WERI-Rb-1 (cell line): Measurements from ENCODE around the gene CA9.

Experiments
- DNase-seq: peaks from one replicate; pipeline ENCODE4 v3.0.0-alpha.2; 2020
- H3K27ac ChIP-seq: fragments of 250-450 bp; sonication (Bioruptor Pico); 2 replicates; pipeline ENCODE4 v1.5.1; 2020; ENCODE audit warnings: mild to moderate bottlenecking, moderate library complexity
- H3K27me3 ChIP-seq: fragments of 250-450 bp; sonication (Bioruptor Pico); 2 replicates; pipeline ENCODE4 v1.5.1; 2021; ENCODE audit warnings: mild to moderate bottlenecking, low read depth, moderate library complexity; ENCODE audit not compliant: insufficient read depth, severe bottlenecking
- H3K36me3 ChIP-seq: fragments of 250-450 bp; sonication (Bioruptor Pico); 2 replicates; pipeline ENCODE4 v1.5.1; 2020; ENCODE audit warnings: mild to moderate bottlenecking, moderate library complexity
- H3K4me3 ChIP-seq: 2 replicates; pipeline ENCODE4 v1.5.1; 2011; ENCODE audit warnings: low read depth, mild to moderate bottlenecking, control low read depth, low read length
- H3K9me3 ChIP-seq: fragments of 250-450 bp; sonication (Bioruptor Pico); 2 replicates; pipeline ENCODE4 v1.5.1; 2021; ENCODE audit warnings: mild to moderate bottlenecking, moderate library complexity; ENCODE audit not compliant: severe bottlenecking
- TF ChIP-seq, protein P1 (sequence below): IDR thresholded peaks from 2 replicates; pipeline ENCODE4 v1.5.1; 2011; ENCODE audit warnings: low read depth, mild to moderate bottlenecking, control low read depth, inconsistent platforms, low read length

The CA9 gene

DNA sequence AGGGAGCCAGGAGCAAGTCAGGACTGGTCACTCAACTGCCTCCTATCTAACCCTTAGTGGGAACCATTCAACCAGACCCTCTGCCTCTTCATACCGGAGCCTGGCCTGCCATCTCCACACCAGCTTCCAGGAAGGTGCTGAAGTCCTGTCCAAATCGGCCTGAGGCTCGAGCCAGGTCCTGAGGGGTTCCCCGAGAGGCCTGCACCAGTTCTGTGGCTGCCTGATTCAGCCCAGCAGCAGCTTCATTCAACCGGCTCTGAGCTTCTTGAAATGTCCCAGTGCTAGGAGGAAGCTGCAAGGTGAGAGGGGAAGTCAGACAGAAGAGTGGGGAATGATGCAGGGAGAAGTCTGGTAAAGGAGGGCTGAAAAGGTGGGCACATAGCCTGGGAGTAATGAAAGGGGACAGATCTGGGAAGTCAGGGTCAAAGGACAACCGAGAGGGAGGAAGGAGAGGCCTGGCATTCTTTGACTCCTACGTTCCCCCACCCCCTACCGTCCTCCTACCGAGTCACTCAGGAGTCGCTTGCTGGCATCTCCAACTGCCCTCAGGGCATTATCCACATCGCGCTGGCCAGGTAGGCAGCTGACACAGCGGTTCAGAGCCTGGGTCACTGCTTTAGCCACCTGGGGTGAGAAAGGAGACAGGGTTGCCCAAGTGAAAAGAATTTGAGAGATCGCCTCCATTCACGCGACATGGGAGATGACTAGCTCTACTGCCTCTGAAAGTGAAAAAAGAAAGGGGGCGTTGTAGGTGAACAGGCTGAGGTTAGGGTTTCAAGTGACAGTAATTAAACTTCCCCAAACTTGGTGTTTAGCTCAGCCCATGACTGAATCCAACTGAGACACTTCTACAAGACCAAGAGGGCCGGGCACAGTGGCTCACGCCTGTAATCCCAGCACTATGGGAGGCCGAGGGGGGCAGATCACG, 38.0 kb downstream of the CA9 start:
- TF ChIP-seq, protein P1, sequence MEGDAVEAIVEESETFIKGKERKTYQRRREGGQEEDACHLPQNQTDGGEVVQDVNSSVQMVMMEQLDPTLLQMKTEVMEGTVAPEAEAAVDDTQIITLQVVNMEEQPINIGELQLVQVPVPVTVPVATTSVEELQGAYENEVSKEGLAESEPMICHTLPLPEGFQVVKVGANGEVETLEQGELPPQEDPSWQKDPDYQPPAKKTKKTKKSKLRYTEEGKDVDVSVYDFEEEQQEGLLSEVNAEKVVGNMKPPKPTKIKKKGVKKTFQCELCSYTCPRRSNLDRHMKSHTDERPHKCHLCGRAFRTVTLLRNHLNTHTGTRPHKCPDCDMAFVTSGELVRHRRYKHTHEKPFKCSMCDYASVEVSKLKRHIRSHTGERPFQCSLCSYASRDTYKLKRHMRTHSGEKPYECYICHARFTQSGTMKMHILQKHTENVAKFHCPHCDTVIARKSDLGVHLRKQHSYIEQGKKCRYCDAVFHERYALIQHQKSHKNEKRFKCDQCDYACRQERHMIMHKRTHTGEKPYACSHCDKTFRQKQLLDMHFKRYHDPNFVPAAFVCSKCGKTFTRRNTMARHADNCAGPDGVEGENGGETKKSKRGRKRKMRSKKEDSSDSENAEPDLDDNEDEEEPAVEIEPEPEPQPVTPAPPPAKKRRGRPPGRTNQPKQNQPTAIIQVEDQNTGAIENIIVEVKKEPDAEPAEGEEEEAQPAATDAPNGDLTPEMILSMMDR = no peak
- no peak for DNase-seq

DNA sequence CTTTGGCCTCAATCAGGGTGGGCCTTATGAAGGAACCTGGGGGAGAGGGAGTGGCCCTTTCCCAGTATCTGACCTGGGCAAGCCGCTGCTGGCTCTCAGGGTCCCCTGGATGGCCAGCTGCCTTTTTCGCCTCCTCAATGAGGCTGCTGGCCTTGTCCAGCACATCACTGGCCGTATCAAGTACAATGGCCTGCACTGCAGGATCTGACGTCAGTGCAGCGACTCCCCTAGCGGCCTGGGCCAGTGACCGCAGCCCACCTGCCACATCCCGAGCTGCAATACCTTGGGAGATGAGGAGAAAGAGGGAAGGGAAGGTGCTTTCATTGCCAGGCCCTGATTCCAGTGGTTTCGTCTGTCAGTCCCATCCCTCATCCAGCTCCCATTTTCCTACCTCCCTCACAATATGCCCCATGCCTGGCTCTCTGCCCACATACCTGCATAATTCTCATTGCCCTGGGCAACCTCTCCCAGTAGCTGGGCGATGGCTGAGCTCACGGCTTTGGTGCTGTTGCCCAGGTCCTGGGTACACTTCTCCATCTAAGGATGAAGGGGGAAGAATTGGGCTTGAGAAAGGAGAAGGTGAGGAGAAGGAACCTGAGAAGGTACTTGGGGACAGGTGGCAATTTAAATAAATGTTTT, 39.2 kb downstream of the CA9 start:
- no peak overlapping the region for H3K27ac ChIP-seq
- H3K4me3 ChIP-seq = no peak overlapping the region
- TF ChIP-seq, protein P1 = no peak
- no peaks in the 10 kb centered on the region for H3K27me3 ChIP-seq
- DNase-seq = no peak
- H3K9me3 ChIP-seq = no peaks in the 10 kb centered on the region
- H3K36me3 ChIP-seq = peaks cover 85% of the 10 kb centered on the region

More for the DNA sequence above, 38.0 kb downstream of the CA9 start:
- Histone ChIP-seq H3K36me3 (peaks cover 85% of the 10 kb centered on the region), H3K27ac (no peak overlapping the region), H3K4me3 (no peak overlapping the region), H3K9me3 (no peaks in the 10 kb centered on the region), H3K27me3 (no peaks in the 10 kb centered on the region)

DNA sequence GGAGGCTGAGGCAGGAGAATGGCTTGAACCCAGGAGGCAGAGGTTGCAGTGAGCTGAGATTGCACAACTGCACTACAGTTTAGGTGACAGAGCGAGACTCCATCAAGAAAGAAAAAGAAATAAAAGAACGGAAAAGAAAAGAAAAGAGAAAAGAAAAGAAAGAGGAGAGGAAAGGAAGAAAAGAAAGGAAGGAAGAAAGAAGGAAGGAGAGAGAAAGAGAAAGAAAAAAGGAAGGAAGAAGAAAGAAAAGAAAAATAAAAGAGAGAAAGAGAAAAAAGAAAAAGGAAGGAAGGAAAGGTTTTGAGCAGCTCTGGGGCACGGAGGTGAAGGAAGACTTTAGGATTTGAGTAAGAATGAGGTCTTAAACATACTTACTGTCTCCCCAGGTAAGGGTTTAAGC, 39.9 kb downstream of the CA9 start:
- no peak overlapping the region for H3K4me3 ChIP-seq
- H3K27me3 ChIP-seq = no peaks in the 10 kb centered on the region
- H3K36me3 ChIP-seq = peaks cover 85% of the 10 kb centered on the region
- TF ChIP-seq, protein P1 = no peak
- no peaks in the 10 kb centered on the region for H3K9me3 ChIP-seq
- DNase-seq = no peak
- H3K27ac ChIP-seq = no peak overlapping the region

DNA sequence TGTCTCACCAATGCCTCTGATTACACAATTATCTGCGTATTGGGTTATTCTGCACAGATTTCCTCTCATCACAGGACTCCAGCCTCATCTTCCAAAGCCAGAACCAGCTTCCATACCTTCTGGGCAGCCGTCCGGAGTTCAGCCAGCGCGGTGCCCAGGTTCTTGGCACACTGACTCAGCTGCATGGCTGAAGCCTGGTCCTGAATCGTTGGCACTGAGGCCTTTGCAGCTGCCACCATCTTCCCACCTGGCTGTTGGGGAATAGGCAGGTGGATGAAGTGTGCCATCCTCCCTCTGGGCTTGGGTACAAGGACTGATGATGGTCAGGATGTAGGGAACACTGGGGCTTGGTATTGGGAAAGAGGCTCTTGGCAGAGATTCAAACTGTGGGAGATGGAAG, 40.4 kb downstream of the CA9 start:
- H3K36me3 ChIP-seq = peaks cover 83% of the 10 kb centered on the region
- no peak overlapping the region for H3K27ac ChIP-seq
- DNase-seq = no peak
- H3K9me3 ChIP-seq = no peaks in the 10 kb centered on the region
- H3K27me3 ChIP-seq = no peaks in the 10 kb centered on the region
- H3K4me3 ChIP-seq = no peak overlapping the region
- TF ChIP-seq, protein P1 = no peak

DNA sequence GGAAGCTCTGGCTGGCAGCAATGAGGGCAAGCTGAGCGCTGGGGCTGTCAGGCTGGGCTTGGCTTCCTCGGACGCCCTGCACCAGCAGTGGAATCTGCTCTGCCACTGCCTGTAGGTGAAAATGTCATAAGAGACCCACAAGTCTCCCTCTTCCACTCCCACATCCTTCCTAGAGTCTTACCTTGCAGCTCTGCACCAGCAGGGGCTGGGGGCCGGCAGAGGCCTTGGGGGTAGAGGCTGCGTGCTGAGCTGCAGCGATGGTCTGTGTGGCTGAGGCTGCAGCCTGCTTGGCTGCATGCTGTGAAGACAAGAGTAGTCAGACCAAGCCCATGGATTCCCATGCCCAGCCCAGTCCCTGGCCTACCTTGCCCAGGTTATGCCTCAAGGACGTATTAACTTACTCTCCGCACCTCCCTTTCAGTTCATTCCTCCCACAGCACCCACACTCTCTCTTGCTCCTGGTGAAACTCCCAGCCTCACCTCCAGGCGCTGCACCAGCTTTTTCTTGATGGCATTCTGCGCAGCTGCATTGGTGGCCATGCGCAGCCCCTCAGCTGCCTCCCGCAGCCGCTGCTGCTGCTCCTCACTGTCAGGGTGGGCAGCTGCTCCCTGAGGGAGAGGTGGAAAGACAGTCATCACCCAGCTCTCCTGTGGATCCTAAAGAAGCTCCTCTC, 41.0 kb downstream of the CA9 start:
- TF ChIP-seq, protein P1 = no peak
- no peak overlapping the region for H3K4me3 ChIP-seq
- DNase-seq = no peak
- H3K36me3 ChIP-seq = peaks cover 85% of the 10 kb centered on the region
- H3K27ac ChIP-seq = no peak overlapping the region
- H3K27me3 ChIP-seq = no peaks in the 10 kb centered on the region
- no peaks in the 10 kb centered on the region for H3K9me3 ChIP-seq
